ENCODE measurements around the gene SKIC3. TPM values are rescaled to one million over a fixed set of nuclear protein-coding genes. Genes with fewer than 3 reads are reported as not detected.

SKIC3 gene
- total RNA-seq, 4 donors from 2014 or later = 77.0 to 111 (median 91.2) TPM

DNA sequence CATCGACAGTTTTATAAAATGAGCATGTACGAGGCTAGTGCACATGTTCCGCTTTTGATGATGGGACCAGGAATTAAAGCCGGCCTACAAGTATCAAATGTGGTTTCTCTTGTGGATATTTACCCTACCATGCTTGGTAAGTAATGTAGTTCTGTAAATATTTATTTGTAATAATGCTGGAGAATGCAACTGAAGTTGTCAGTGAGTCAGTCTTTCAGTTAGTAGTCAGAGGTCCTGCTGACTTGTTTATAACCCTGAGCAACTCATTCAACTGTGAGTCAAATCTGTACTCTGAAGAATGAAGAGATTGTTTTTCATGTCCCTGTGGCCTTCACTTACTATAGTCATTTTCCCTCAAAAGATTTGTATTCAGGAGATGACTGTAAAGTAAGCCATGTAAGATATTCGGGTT is 36.7 kb upstream of the SKIC3 start:
- no peak for DNase-seq
- Histone ChIP-seq H3K9me3 (no peaks in the 10 kb centered on the region), H3K4me1 (no peaks in the 10 kb centered on the region), H3K27ac (no peak overlapping the region), H3K36me3 (no peaks in the 10 kb centered on the region), H3K27me3 (no peaks in the 10 kb centered on the region), H3K4me3 (replicated peaks in 1 of 3) (no peak overlapping the region)
- 94 to 95% methylated on average over 5 of the region's 5 CpGs for WGBS, 2 donors
- intact Hi-C loops (cut with DNase I) = no loop called here
- no peak for TF ChIP-seq POLR2A (IDR thresholded peaks at IDR 0.05)
- TF ChIP-seq, protein P1, sequence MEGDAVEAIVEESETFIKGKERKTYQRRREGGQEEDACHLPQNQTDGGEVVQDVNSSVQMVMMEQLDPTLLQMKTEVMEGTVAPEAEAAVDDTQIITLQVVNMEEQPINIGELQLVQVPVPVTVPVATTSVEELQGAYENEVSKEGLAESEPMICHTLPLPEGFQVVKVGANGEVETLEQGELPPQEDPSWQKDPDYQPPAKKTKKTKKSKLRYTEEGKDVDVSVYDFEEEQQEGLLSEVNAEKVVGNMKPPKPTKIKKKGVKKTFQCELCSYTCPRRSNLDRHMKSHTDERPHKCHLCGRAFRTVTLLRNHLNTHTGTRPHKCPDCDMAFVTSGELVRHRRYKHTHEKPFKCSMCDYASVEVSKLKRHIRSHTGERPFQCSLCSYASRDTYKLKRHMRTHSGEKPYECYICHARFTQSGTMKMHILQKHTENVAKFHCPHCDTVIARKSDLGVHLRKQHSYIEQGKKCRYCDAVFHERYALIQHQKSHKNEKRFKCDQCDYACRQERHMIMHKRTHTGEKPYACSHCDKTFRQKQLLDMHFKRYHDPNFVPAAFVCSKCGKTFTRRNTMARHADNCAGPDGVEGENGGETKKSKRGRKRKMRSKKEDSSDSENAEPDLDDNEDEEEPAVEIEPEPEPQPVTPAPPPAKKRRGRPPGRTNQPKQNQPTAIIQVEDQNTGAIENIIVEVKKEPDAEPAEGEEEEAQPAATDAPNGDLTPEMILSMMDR (IDR thresholded peaks at IDR 0.05) = no peak

DNA sequence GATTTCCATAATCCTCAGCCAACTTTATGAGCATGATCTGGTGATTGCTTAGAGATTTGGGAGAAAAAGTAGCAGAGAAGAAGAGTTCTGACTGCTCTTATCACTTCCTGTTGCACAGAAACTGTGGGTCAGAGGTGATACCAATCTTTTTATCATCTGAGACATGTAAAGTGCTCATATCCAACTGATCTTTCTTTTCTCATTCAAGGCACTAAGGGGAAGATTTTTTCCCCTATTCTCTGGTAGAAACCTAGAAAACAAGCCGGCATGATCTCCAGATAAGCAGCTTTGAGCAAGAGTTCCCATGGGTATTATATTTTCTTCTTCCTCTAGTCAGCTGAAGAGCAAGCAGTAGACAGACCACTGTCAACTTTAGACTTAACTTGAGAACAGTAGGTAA is 36.1 kb upstream of the SKIC3 start:
- Histone ChIP-seq H3K27ac (no peak overlapping the region), H3K27me3 (no peaks in the 10 kb centered on the region), H3K9me3 (no peaks in the 10 kb centered on the region), H3K4me3 (replicated peaks in 1 of 3) (no peak overlapping the region), H3K36me3 (no peaks in the 10 kb centered on the region), H3K4me1 (no peaks in the 10 kb centered on the region)
- TF ChIP-seq POLR2A (IDR thresholded peaks at IDR 0.05) = no peak
- DNase-seq = no peak
- intact Hi-C loops (cut with DNase I) = no loop called here
- 86 to 87% methylated on average over 1 of the region's 1 CpG for WGBS, 2 donors

- Histone ChIP-seq H3K4me3 (replicated peaks in 1 of 3) (no peak overlapping the region), H3K4me1 (no peaks in the 10 kb centered on the region), H3K27me3 (no peaks in the 10 kb centered on the region), H3K27ac (no peak overlapping the region), H3K9me3 (no peaks in the 10 kb centered on the region), H3K36me3 (no peaks in the 10 kb centered on the region)
- 98 to 99% methylated on average over 1 of the region's 1 CpG for WGBS, 2 donors
- TF ChIP-seq POLR2A (IDR thresholded peaks at IDR 0.05) = no peak
- DNase-seq = no peak
- intact Hi-C loops (cut with DNase I) = no loop called here
Observed at GRCh38 chr5:95583992-95584391, 29.2 kb upstream of the SKIC3 start.

GRCh38 chr5:95581576-95581975 is 26.8 kb upstream of the SKIC3 start:
- intact Hi-C loops (cut with DNase I) = no loop called here
- Histone ChIP-seq H3K27me3 (no peaks in the 10 kb centered on the region), H3K9me3 (no peaks in the 10 kb centered on the region), H3K4me1 (no peaks in the 10 kb centered on the region), H3K4me3 (replicated peaks in 1 of 3) (no peak overlapping the region), H3K27ac (no peak overlapping the region), H3K36me3 (no peaks in the 10 kb centered on the region)
- 96 to 98% methylated on average over 2 of the region's 2 CpGs for WGBS, 2 donors
- TF ChIP-seq, protein P1 (IDR thresholded peaks at IDR 0.05) = no peak
- TF ChIP-seq POLR2A (IDR thresholded peaks at IDR 0.05) = no peak
- DNase-seq = no peak

DNA sequence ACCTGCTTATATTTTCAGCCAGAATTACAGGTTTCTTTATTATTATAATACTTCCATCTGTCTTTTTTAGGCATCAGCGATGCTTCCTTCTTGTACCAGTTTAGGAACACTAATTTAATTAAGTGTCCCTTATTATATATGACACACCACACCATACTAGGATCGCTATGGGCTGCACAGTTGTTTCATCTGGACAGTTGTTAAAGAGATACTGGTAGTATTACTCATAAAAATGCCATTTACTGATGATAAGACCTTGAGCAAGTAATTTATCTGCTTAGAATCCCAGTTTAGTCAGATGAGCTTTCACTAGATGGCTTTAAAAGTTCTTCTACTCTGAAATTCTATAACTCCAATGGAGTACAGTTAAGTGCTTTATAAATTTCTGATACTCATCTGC is 17.2 kb upstream of the SKIC3 start:
- Histone ChIP-seq H3K27ac (no peak overlapping the region), H3K4me1 (no peaks in the 10 kb centered on the region), H3K27me3 (no peaks in the 10 kb centered on the region), H3K9me3 (no peaks in the 10 kb centered on the region), H3K36me3 (no peaks in the 10 kb centered on the region), H3K4me3 (replicated peaks in 1 of 3) (no peak overlapping the region)
- 96 to 98% methylated on average over 2 of the region's 2 CpGs for WGBS, 2 donors
- TF ChIP-seq POLR2A (IDR thresholded peaks at IDR 0.05) = no peak
- TF ChIP-seq, protein P1 (IDR thresholded peaks at IDR 0.05) = no peak
- intact Hi-C loops (cut with DNase I) = no loop called here
- no peak for DNase-seq

DNA sequence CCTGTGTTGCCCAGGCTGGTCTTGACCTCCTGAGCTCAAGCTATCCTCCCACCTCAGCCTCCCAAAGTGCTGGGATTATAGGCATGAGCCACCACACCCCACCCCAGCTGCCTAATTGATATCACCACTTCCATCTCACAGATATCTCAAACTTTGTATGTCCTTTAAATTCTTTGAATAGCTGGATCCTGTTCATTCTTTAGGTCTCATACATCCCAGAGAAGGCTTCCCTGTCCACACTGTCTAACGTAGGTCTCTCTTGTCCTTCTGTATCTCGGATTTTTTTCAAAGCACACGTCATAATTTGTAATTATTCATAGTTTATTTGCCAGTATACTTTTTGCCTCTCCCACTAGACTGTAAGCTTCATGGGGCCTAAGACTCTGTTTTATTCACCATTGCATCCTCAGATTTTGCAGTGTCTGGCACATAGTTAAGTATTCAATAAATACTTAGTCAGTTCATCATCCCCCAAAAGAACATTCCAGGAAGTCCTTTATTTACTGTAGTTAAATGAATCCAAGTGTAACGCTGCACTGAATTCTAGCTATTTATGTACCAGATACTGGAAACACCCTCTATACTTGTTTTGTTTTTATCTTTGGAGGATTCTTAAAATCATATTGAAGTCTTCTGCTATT is 10.6 kb upstream of the SKIC3 start:
- Histone ChIP-seq H3K4me3 (replicated peaks in 1 of 3) (no peak overlapping the region), H3K27me3 (no peaks in the 10 kb centered on the region), H3K27ac (no peak overlapping the region), H3K36me3 (no peaks in the 10 kb centered on the region), H3K9me3 (no peaks in the 10 kb centered on the region), H3K4me1 (no peaks in the 10 kb centered on the region)
- WGBS, 2 donors = 88 to 89% methylated on average over 4 of the region's 4 CpGs
- no peak for TF ChIP-seq POLR2A (IDR thresholded peaks at IDR 0.05)
- intact Hi-C loops (cut with DNase I) = no loop called here
- no peak for DNase-seq

All from thyroid gland (tissue), 4 donors.